Measurements from ENCODE around the gene SETD3. TPM values are rescaled to one million over a fixed set of nuclear protein-coding genes. Genes with fewer than 3 reads are reported as not detected.

Gene SETD3
- total RNA-seq, 2 experiments from 2014 or later = 43.3 to 48.1 TPM

DNA sequence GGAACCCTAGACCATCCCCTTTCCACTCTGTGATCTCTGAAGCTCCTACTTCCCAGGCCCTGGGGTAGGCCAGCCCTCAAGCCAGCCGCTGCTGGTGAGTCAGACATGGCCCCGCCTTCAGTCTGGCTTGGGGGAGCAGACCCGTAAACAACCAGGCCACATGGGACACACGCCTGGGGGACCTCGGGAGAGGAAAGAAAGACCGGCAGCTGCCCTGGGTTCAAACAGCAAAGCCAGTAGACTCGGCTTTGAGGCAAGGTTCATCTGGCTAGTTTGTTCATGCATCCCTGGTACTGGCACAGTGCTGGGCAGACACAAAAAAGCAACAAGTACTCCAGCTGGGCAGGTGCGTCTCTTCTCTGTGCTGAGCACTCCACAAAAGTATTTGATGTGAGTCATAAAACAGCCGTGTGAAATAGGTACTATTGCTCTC is 101.9 kb downstream of the SETD3 start:
- intact Hi-C loops (cut with micrococcal nuclease) = no loop called here
- no peak overlapping the region for H3K4me3 Mint-ChIP-seq
- no peaks in the 10 kb centered on the region for H3K4me1 Mint-ChIP-seq (ENCODE audit: low read depth)
- H3K27me3 Mint-ChIP-seq (ENCODE audit: low read depth) = peaks cover 8% of the 10 kb centered on the region
- no peak for DNase-seq
- no peaks in the 10 kb centered on the region for H3K9me3 Mint-ChIP-seq
- CTCF ChIA-PET = no interaction called here
- no peak overlapping the region for H3K27ac Mint-ChIP-seq
- H3K36me3 Mint-ChIP-seq (ENCODE audit: low read depth) = no peaks in the 10 kb centered on the region

- Mint-ChIP-seq H3K4me3 (no peak overlapping the region), H3K27me3 (ENCODE audit: low read depth) (peaks cover 6% of the 10 kb centered on the region), H3K27ac (no peak overlapping the region), H3K4me1 (ENCODE audit: low read depth) (no peaks in the 10 kb centered on the region), H3K9me3 (no peaks in the 10 kb centered on the region), H3K36me3 (ENCODE audit: low read depth) (no peaks in the 10 kb centered on the region)
- DNase-seq = no peak
- intact Hi-C loops (cut with micrococcal nuclease) = no loop called here
- CTCF ChIA-PET = no interaction called here
Observed at GRCh38 chr14:99377951-99378350, 102.7 kb downstream of the SETD3 start.

DNA sequence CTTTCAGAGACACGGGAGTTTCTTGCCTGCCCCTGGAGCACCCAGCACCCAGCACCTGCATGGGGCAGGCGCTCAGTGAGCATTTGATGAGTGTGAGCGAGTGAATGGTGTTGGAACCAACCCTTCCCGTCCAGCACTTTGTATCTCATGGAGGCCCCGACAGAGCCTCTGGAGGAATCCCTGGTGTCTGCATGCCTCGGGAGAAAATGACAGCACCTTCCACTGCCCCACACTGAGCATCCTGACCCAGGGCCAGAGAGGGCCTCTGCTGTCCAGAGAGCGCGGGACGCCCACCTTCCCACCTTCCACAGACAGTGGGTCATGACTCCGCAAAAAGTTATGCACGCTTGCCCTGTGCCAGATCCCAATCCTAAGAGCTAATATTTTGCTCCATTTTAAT is 105.7 kb downstream of the SETD3 start:
- CTCF ChIA-PET = interaction anchor here (0.6 kb wide), 1 partner anchor 524 kb away, joined by 4 read pairs; no protein-coding TSS in a partner anchor
- Mint-ChIP-seq H3K9me3 (no peaks in the 10 kb centered on the region), H3K27ac (no peak overlapping the region), H3K4me3 (no peak overlapping the region), H3K4me1 (ENCODE audit: low read depth) (no peaks in the 10 kb centered on the region), H3K36me3 (ENCODE audit: low read depth) (no peaks in the 10 kb centered on the region), H3K27me3 (ENCODE audit: low read depth) (no peaks in the 10 kb centered on the region)
- intact Hi-C loops (cut with micrococcal nuclease) = no loop called here
- no peak for DNase-seq

- no peak overlapping the region for H3K27ac Mint-ChIP-seq
- no peak for DNase-seq
- H3K9me3 Mint-ChIP-seq = no peaks in the 10 kb centered on the region
- no peaks in the 10 kb centered on the region for H3K27me3 Mint-ChIP-seq (ENCODE audit: low read depth)
- intact Hi-C loops (cut with micrococcal nuclease) = no loop called here
- CTCF ChIA-PET = no interaction called here
- H3K36me3 Mint-ChIP-seq (ENCODE audit: low read depth) = no peaks in the 10 kb centered on the region
- no peak overlapping the region for H3K4me3 Mint-ChIP-seq
- H3K4me1 Mint-ChIP-seq (ENCODE audit: low read depth) = no peaks in the 10 kb centered on the region
Observed at GRCh38 chr14:99363616-99364290, 116.9 kb downstream of the SETD3 start.

- Mint-ChIP-seq H3K4me3 (no peak overlapping the region), H3K27ac (no peak overlapping the region), H3K4me1 (ENCODE audit: low read depth) (no peaks in the 10 kb centered on the region), H3K9me3 (no peaks in the 10 kb centered on the region), H3K27me3 (ENCODE audit: low read depth) (no peaks in the 10 kb centered on the region), H3K36me3 (ENCODE audit: low read depth) (no peaks in the 10 kb centered on the region)
- CTCF ChIA-PET = no interaction called here
- intact Hi-C loops (cut with micrococcal nuclease) = no loop called here
- DNase-seq = no peak
Observed at GRCh38 chr14:99363051-99363450, 117.6 kb downstream of the SETD3 start.

DNA sequence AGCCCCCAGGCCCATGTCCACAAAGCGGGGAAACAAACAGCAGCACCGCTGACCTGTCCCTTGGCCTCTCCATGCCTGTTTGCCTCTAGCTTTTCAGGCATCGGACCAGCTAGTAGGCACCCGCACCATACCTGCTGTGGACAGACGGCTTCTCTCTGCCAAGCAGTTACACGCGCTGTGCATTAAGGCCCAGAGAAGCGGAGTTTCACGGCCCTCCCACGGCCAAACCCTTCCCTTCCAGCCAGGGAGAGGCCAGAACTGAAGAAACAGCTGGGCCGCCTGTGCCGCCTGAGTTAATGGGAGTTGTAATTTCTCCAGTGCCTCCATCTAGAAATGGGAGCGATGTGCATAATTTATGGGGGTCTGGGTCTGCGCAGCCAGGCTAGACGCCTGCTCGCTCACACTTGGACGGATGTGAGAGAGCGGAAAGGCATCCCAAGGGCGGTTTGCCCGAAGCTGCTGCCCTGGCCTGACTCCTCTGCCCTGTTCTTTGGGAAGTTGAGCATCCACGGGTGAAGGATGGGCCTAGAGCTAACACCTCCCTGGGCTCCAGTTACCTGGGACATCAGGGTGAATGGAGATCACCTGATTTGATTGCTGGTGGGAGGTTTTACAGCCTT is 119.0 kb downstream of the SETD3 start:
- intact Hi-C loops (cut with micrococcal nuclease) = no loop called here
- H3K27ac Mint-ChIP-seq = no peak overlapping the region
- H3K27me3 Mint-ChIP-seq (ENCODE audit: low read depth) = no peaks in the 10 kb centered on the region
- no peaks in the 10 kb centered on the region for H3K9me3 Mint-ChIP-seq
- no peak for DNase-seq
- H3K4me1 Mint-ChIP-seq (ENCODE audit: low read depth) = no peaks in the 10 kb centered on the region
- H3K4me3 Mint-ChIP-seq = no peak overlapping the region
- CTCF ChIA-PET = no interaction called here
- H3K36me3 Mint-ChIP-seq (ENCODE audit: low read depth) = no peaks in the 10 kb centered on the region

DNA sequence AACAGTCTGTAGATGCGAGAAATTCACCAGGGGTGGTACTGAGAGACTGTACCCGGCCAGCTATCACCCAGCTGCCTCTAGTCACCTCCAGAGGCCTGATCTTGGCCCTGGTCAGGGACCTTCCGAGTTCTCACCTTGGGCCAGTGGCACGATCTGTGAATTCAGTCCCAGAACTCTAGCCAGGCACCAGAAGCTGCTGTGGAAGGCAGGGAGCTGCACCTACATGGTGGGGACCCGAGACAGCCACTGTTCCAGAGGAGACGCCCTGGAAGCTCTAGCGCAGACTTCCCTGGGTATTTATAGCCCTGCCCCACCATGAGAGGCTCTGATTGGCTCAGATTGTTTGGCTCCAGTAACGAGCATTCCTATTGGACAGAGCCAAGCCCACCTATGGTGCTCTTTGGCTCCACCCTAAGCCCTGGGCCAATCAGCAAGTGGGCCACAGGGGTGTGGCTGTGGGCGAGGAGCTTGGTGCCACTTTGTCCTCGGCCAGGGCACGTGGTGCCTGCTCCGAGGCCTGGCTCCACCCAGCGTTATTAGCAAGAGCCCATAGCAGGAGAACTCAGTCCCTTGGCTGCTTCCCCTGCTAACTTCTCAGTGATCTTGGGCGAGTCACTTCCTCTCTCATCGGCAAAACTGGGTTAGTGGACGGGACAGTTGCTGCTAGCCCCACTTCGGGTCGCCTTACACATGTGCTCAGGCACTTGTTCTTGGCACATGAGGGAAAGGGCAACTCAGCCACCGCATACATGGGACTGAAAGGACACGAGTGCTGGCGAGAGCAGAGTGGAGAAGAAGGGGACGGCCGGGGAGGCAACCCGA is 119.7 kb downstream of the SETD3 start:
- no peaks in the 10 kb centered on the region for H3K36me3 Mint-ChIP-seq (ENCODE audit: low read depth)
- no peaks in the 10 kb centered on the region for H3K9me3 Mint-ChIP-seq
- intact Hi-C loops (cut with micrococcal nuclease) = no loop called here
- no peak overlapping the region for H3K4me3 Mint-ChIP-seq
- H3K27me3 Mint-ChIP-seq (ENCODE audit: low read depth) = no peaks in the 10 kb centered on the region
- no peak overlapping the region for H3K27ac Mint-ChIP-seq
- no peak for DNase-seq
- no peaks in the 10 kb centered on the region for H3K4me1 Mint-ChIP-seq (ENCODE audit: low read depth)
- CTCF ChIA-PET = no interaction called here

GRCh38 chr14:99359906-99360305 is 120.8 kb downstream of the SETD3 start:
- no peak overlapping the region for H3K27ac Mint-ChIP-seq
- no peaks in the 10 kb centered on the region for H3K27me3 Mint-ChIP-seq (ENCODE audit: low read depth)
- intact Hi-C loops (cut with micrococcal nuclease) = no loop called here
- no peaks in the 10 kb centered on the region for H3K36me3 Mint-ChIP-seq (ENCODE audit: low read depth)
- CTCF ChIA-PET = no interaction called here
- H3K9me3 Mint-ChIP-seq = no peaks in the 10 kb centered on the region
- no peak overlapping the region for H3K4me3 Mint-ChIP-seq
- no peaks in the 10 kb centered on the region for H3K4me1 Mint-ChIP-seq (ENCODE audit: low read depth)
- no peak for DNase-seq

GRCh38 chr14:99357916-99358390 is 122.7 kb downstream of the SETD3 start:
- no peak for DNase-seq
- Mint-ChIP-seq H3K9me3 (no peaks in the 10 kb centered on the region), H3K27me3 (ENCODE audit: low read depth) (no peaks in the 10 kb centered on the region), H3K27ac (no peak overlapping the region), H3K36me3 (ENCODE audit: low read depth) (no peaks in the 10 kb centered on the region), H3K4me1 (ENCODE audit: low read depth) (no peaks in the 10 kb centered on the region), H3K4me3 (no peak overlapping the region)
- intact Hi-C loops (cut with micrococcal nuclease) = no loop called here
- CTCF ChIA-PET = interaction anchor here (0.9 kb wide), 1 partner anchor 329 kb away, joined by 4 read pairs; no protein-coding TSS in a partner anchor

GRCh38 chr14:99357151-99357915 is 123.3 kb downstream of the SETD3 start:
- Mint-ChIP-seq H3K27me3 (ENCODE audit: low read depth) (no peaks in the 10 kb centered on the region), H3K4me3 (no peak overlapping the region), H3K9me3 (no peaks in the 10 kb centered on the region), H3K4me1 (ENCODE audit: low read depth) (no peaks in the 10 kb centered on the region), H3K27ac (no peak overlapping the region), H3K36me3 (ENCODE audit: low read depth) (no peaks in the 10 kb centered on the region)
- CTCF ChIA-PET = no interaction called here
- intact Hi-C loops (cut with micrococcal nuclease) = no loop called here
- DNase-seq = no peak

GRCh38 chr14:99356031-99356608 is 124.5 kb downstream of the SETD3 start:
- no peak overlapping the region for H3K4me3 Mint-ChIP-seq
- intact Hi-C loops (cut with micrococcal nuclease) = no loop called here
- no peaks in the 10 kb centered on the region for H3K9me3 Mint-ChIP-seq
- H3K27ac Mint-ChIP-seq = no peak overlapping the region
- no peaks in the 10 kb centered on the region for H3K36me3 Mint-ChIP-seq (ENCODE audit: low read depth)
- DNase-seq = no peak
- CTCF ChIA-PET = no interaction called here
- H3K27me3 Mint-ChIP-seq (ENCODE audit: low read depth) = no peaks in the 10 kb centered on the region
- no peaks in the 10 kb centered on the region for H3K4me1 Mint-ChIP-seq (ENCODE audit: low read depth)
